PFSK-1 (cell line): ENCODE results near the gene EPM2A.

Source experiments
- POLR2AphosphoS5 ChIP-seq: IDR thresholded peaks from 2 replicates; pipeline ENCODE4 v1.6.1; 2012; ENCODE audit warnings: low read depth, mild to moderate bottlenecking, control low read depth, low read length, moderate library complexity
- TAF1 ChIP-seq: IDR thresholded peaks from 2 replicates; pipeline ENCODE4 v1.6.1; 2012; ENCODE audit warnings: low read length, control low read depth, borderline replicate concordance; ENCODE audit not compliant: insufficient read depth

GRCh38 chr6:145745861-145746260, 10.5 kb upstream of the EPM2A start:
- TF ChIP-seq POLR2AphosphoS5 (no peak), TAF1 (no peak)
